Hematopoietic multipotent progenitor cell treated with erythropoietin and hydrocortisone succinate and interleukin-3 and kit ligand, for 8 days (in vitro differentiated cells): Measurements from ENCODE around the gene NXN.
A peak's percentile ranks its signal among the peaks of the same experiment; 100 is the strongest.
"Not testable (repeated sequence)": the region's sequence is repeated elsewhere in the genome, so short reads cannot be mapped to it uniquely, and the experiment has no call there.

Experiments used
- DNase-seq: peaks from one replicate; pipeline ENCODE4 v3.0.0-alpha.2; 2015

NXN gene

GRCh38 chr17:814371-814770 is 165.2 kb downstream of the NXN start:
- no peak for DNase-seq

GRCh38 chr17:812638-813204 is 166.9 kb downstream of the NXN start:
- no peak for DNase-seq

DNA sequence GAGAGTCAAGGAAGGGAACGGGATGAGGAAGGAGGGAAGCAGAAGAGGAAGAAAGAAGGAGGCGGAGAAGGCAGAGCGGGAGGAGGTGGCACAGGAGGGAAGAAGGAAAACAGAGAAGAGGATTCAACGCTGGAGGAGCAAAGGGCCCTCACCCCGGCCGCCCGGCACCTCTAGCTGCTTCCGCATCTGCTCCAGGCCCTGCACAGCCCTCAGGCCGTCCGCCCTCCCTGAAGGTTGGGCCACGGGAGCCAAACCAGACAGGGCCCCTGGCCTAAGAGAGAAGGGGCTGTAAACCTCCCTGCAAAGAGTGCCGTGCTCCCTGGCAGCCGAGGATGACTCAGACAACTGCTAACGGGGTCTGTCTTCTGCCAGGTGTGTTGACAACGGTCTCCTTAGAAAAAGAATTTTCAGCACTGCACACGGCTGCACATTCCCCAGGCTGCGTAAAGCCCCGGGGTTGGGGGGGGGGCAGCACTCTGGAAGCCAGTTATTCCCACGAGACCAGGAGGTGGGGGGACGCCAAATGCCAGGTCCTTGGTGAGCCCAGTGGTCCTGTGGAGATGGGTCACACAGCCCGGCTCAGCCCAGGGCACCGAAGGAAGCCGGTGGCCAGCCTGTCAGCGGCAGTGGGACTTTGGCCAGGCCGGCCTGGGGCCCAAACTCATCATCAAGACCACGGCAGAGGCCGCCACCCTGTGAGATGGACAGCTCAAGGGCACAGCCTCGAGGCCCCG is 168.4 kb downstream of the NXN start:
- DNase-seq: no peak

GRCh38 chr17:807523-808294 is 171.9 kb downstream of the NXN start:
- DNase-seq: no peak

DNA sequence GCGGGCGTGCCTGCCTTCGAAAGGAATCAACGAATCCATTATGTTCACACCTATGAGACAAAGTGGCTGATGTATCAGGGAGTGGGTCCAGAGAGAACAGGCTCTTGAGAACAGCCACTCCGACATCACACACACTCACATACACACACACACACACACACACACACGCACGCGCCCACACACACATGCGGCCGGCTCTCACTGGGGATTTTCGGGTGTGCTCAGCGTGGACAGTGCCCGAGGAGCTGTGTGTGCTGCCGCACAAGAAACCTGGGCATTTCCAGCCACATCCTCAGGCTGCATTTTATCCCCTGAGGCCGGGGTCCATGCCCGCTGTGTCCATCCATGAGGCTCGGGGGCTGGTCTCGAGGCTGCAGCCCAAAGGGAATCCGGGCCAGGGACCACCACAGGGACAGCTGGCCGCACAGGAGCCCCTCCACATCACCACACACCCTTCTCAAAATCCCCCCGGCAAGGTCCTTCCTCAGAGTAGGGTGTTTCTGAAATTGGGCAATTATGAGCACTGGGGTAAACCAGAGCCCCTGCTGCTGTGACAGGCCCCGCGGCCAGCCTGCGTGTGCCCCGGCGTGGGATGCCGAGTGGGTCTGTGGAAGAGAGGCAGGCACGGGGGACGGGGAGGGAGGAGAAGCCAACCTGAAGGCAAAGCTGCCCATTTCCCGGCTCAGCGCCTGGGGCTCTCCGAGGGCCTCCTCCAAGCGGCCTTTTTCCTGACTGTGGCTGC is 172.6 kb downstream of the NXN start:
- no peak for DNase-seq

GRCh38 chr17:806346-806745 is 173.2 kb downstream of the NXN start:
- no peak for DNase-seq

- DNase-seq: not testable (repeated sequence)
Observed at GRCh38 chr17:805886-806285, 173.7 kb downstream of the NXN start.

- no peak for DNase-seq
Observed at GRCh38 chr17:804541-805435, 174.8 kb downstream of the NXN start.

DNA sequence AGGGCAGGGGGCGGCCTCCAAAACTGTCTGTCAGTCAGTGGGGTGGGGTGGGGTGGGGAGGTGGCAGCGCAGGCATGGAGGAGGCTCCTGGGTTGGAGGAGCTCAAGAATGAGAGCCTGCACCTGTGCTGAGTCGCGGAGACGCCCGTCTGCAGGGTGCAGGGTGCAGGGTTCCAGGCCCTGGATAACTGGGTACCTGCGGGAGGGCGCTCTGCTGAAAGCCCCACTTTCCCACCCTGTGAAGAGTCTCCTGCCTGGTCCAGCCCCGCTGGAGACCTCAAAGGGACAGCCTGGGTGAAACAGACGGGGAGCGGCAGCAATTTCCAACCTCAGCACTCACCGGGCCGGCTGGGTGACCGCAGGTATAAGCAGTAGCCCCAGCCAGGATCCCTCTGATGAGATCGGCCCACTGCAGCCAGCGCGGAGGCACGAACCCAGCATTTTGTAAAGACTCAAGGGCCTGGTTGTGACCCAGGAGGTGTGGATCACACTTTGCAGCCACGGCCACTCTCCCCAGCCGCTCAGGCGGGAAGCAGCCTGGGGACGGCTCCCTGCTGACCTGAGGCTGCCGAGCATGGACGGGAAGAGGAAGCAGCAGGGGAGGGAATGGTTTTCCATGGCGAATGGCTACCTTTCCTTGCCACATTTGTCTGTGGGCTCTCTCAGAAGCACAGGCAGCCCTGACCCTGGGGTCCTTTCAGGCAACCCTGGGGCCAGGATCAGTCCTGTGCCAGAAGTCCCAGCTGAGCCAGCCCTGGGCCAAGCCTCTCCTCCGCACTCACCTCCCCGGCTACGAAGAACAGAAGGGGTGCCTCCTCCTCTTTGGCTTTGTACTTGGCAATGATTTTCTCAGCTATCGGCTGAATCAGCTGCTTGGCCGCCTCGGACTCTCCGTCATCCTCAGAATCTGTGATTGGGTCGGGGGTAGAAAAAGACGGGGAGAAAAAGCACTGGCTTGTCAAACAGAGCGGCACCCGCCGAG is 176.4 kb downstream of the NXN start:
- DNase-seq: no peak

DNA sequence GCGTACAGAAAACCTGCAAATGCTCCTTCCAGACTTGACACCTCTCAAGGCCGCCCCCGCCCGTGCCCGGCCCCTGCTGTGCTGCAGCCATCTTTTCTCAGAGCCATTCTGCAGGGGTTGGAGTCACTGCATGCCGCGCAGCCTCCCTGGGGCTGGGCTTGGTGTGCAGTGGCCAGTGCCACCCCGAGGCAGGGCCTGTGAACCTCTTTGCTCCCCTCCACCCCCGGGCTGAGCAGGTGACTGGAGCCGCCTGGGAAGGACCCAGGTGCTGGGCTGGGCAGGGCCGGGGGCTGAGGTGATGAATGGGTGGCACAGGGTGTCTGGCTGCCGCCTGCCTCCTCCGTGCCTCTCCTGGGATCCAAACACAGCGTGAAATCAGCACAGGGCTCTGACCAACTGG is 177.1 kb downstream of the NXN start:
- DNase-seq: no peak

DNA sequence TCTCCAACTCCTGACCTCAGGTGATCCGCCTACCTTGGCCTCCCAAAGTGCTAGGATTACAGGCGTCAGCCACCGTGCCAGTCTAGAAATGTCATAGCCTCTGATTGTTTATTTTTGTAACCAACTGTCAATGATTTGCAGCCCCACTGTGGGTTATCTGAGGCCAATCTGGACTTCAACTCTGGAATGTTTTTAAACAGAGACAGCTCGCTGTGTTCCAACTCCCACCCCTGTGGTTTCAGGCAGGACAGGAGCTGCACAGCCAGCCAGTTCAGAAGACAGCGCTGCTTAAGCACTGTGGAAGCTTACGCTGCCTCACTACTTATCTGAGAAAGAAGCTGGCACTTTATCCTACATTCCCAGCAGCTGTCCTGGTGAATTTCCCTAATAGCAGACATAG is 177.9 kb downstream of the NXN start:
- DNase-seq: no peak

DNA sequence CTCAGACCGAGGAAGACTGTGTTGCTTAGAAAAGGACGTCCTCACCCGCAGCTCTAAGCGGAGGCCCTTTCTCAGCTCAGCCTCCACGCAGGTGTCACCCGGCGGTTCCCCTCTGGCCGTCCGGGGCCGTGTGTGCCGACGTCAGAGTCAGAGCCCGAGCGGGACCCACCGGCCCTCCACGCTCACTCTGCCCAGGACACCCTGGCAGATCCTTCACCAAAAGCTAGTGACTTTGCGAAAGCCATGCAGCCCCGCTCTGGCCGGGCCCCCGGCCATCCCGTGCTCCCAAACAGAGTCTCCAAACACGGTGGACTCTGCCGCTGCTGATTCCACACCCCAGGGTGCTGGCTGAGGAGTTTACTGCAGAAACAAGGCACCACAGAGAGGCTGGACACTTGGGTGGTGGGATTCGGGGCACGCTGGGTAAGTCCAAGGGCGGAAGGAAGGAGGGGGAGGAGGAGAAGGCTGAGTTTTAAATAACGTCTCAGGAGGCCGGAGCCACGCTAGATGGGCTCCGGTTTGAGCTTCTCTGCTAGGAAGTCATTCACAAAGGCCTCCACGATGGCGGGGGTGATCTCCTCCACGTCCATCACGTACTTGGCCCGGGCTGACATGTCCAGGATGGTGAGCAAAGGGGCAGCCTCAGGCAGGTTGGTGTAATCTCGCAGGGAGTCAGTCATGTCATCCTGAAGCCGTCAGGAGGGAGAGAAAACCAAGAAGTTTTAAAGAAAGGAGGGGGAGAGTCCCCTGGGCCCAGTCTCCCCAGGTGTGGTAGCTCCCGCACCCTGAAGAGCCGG is 178.9 kb downstream of the NXN start:
- DNase-seq: no peak

DNA sequence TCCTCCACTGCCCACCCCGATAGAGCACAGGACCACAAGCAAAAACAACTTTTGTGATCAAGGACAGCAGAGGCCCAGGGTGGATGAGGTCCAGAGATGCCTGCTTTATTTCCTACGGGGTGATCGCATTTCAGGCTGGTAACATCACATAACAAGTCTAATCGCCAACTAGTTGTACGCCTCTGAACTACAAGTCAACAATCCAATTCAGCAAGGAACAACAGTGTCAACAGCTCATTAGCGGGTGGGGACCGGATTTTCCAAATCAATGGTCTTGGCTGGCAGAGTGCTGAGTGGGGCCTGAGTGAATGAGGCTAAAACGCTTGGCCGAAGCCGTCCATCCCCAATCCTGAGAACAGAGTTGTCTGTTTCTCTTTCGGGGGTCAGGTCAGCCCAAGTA is 180.3 kb downstream of the NXN start:
- DNase-seq: no peak

DNA sequence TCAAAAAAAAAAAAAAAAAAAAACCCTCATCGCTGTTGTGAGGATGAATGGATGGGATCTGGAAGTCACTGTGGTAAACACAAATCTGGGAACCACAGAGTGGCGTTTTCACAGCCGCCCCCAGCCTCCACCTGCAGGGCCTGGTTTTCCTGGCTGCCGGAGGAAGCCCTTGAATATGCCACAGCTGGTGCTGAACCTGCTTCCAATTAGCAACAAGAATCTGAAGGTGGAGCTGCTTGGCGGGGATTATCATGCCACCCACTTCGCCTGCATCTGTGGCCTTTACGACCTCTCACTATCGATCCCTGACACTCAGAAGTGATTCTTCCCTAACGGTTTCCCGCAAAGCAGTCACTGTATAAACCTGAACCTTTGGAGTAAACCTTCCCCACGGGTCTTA is 181.3 kb downstream of the NXN start:
- DNase-seq: no peak

DNA sequence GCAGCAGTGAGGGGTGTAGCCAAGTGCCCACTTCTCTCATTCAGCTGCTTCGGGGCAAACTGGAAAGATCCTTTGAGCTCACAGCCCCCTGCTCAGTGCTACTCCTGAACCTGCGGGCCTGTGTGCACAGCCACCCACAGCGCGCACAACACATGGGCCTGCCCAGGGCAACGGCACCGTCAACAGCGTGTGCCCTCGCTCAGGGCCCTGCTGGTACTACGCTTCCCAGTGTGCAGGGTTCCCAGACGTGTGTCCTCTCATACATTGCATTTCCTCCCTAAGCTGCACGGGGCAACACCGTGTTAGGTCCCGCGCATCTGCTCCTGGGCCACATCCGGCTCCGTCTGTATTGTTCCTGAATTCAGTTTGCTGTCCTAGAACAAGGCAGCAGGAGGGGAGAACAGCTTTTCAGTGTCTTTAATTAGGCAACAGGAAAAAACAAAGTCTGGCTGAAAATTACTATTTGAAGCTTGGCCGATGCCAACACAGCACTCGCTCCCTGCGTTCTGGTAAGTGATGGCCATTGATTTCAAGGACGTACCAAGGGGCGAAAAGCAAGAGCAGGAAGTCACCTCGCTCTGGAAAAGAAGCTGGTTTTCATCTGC is 182.2 kb downstream of the NXN start:
- DNase-seq: no peak

- DNase-seq: no peak
Observed at GRCh38 chr17:796609-797008, 183.0 kb downstream of the NXN start.

- no peak for DNase-seq
Observed at GRCh38 chr17:795721-796120, 183.9 kb downstream of the NXN start.

- DNase-seq: no peak
Observed at GRCh38 chr17:795276-795675, 184.3 kb downstream of the NXN start.

DNA sequence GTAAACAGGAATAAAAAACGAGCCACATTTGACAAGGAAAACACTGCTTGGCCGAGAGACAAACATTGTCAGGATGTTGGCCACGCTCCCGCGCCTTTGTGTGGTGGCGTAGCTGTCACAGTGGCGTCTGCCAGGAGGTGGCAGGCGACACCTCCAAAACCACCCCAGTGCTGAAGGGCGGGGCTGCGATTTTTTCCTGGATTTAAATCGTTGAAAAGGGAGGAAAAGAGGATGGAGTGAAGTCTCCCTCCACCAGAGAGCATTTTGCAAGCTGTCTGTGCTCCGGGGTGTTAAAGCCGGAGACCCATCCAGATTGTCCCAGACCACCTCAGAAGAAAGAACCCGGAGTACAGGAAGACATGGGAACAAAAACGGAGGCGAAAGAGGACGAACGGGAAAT is 184.7 kb downstream of the NXN start:
- DNase-seq: peak; percentile 66

GRCh38 chr17:792277-792676 is 187.3 kb downstream of the NXN start:
- no peak for DNase-seq
